Tibial artery (tissue), 4 donors: Measurements from ENCODE around the gene ALDH1L1.

Source experiments
- DNase-seq, 2 donors: peaks; one replicate each; pipeline ENCODE4 v3.0.0-alpha.2; 2019
- H3K27ac ChIP-seq, 2 donors: fragments of 200-600 bp; sonication (generic) in 1 of 2; 1 replicate in 1 of 2; 2 replicates in 1 of 2; pipeline ENCODE4 v1.5.1; 2018 to 2019; ENCODE audit warnings: mild to moderate bottlenecking in 1 of 2
- H3K27me3 ChIP-seq, 2 donors: fragments of 200-600 bp; sonication (generic) in 1 of 2; one replicate each; pipeline versions ENCODE4 v1.5.1 to v1.6.0; 2016 to 2019
- H3K36me3 ChIP-seq, 3 donors: fragments of 200-600 bp; sonication (generic) in 2 of 3; one replicate each; pipeline ENCODE4 v1.5.1; 2016 to 2019; ENCODE audit warnings: mild to moderate bottlenecking in 2 of 3
- H3K4me1 ChIP-seq, 4 donors: fragments of 200-600 bp; sonication (generic) in 2 of 4; 1 replicate in 3 of 4; 2 replicates in 1 of 4; pipeline ENCODE4 v1.5.1; 2016 to 2019
- H3K4me3 ChIP-seq, 2 donors: fragments of 200-600 bp; sonication (generic) in 1 of 2; 1 replicate in 1 of 2; 2 replicates in 1 of 2; pipeline ENCODE4 v1.5.1; 2018 to 2019; ENCODE audit warnings: mild to moderate bottlenecking in 2 of 2
- H3K9me3 ChIP-seq, 3 donors: fragments of 200-600 bp; sonication (generic) in 1 of 3; one replicate each; pipeline ENCODE4 v1.5.1; 2016 to 2019
- CTCF ChIP-seq, 2 experiments: fragments of 200-600 bp in 1 of 2; fragments of 450-650 bp in 1 of 2; IDR thresholded peaks; one replicate each; pipeline ENCODE4 v1.5.1; 2017 to 2019; ENCODE audit warnings: antibody characterized with exemption in 2 of 2, mild to moderate bottlenecking in 1 of 2, moderate library complexity in 1 of 2
- intact Hi-C: fragments of 100-400 bp; cut with DNase I; formaldehyde crosslinking; loops from one replicate; pipeline ENCODE4 v1.15.0; 2023; ENCODE audit warnings: low total_unique reads

Gene ALDH1L1

DNA sequence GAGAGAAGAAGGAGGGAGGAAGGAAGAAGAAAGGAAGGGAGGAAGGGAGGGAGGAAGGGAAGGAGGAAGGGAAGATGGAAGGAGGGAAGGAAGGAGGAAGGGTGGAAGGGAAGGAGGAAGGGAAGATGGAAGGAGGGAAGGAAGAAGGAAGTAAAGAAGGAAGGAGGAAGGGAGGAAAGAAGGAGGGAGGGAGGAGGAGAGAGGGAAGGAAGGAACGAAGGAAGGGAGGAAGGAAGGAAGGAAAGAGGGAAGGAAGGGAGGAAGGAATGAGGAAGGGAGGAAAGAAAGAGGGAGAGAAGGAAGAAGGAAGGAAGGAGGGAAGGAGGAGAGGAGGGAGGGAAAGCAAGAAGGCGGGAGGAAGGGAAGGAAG, 31.8 kb upstream of the ALDH1L1 start:
- Histone ChIP-seq H3K4me1 (peaks cover 0 to 42% (median 36%) of the 10 kb centered on the region in 4 donors), H3K27ac (peak overlapping the region; percentile 81 to 86), H3K36me3 (no peaks in the 10 kb centered on the region), H3K9me3 (no peaks in the 10 kb centered on the region), H3K4me3 (no peak overlapping the region), H3K27me3 (no peaks in the 10 kb centered on the region)
- DNase-seq = no peak
- no peak for TF ChIP-seq CTCF (IDR thresholded peaks at IDR 0.05)
- intact Hi-C loops = loop anchor here (5.0 kb wide), 1 partner anchor 220 kb away; no protein-coding TSS in a partner anchor

DNA sequence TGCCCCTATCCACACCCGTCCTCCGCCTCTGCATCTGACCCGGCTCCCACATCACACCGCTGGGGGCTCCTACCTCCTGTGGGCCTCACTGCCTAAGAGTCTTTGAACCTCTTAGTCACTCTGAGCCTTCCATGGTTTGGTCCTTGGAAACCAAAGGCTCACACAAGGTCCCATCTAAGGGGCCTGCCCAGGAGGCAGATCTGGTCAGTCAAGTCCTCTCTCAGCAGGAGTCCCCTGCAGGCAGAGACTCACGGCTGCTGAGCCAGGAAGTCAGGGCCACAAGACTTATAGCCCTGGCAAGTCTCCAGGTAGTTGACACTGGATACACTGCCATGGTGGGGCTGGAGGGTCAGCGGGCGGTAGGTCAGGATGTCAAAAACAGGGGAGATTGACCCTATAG, 31.2 kb upstream of the ALDH1L1 start:
- Histone ChIP-seq H3K4me3 (no peak overlapping the region), H3K9me3 (no peaks in the 10 kb centered on the region), H3K27me3 (no peaks in the 10 kb centered on the region), H3K4me1 (peaks cover 0 to 49% (median 43%) of the 10 kb centered on the region in 4 donors), H3K27ac (peak overlapping the region; percentile 81 to 86), H3K36me3 (no peaks in the 10 kb centered on the region)
- intact Hi-C loops = loop anchor here (5.0 kb wide), 1 partner anchor 219 kb away; no protein-coding TSS in a partner anchor
- no peak for DNase-seq
- TF ChIP-seq CTCF (IDR thresholded peaks at IDR 0.05) = no peak

DNA sequence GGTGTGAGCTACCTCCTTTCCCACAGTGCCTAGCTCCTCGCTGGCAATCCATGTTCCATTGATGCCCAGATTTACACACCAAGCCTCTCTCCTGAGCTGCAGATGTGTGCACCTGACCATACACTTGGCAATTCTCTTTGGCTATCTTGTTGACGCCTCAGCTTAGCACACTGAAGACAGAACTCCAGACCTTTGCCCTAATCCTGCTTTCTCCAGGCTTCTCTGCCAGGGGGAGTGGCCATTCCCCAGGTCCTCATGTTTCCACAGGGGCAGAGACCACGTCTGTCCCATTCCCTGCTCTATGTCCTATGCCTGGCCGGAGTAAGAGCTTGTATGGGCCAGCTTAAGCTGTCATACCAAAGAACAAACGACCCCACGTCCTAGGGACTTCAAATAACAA, 30.2 kb upstream of the ALDH1L1 start:
- intact Hi-C loops = loop anchor here (5.0 kb wide), 1 partner anchor 218 kb away; no protein-coding TSS in a partner anchor
- Histone ChIP-seq H3K27me3 (no peaks in the 10 kb centered on the region), H3K27ac (peak overlapping the region; percentile 18 to 86), H3K4me1 (peaks cover 0 to 58% (median 49%) of the 10 kb centered on the region in 4 donors), H3K9me3 (no peaks in the 10 kb centered on the region), H3K36me3 (no peaks in the 10 kb centered on the region), H3K4me3 (no peak overlapping the region)
- DNase-seq = no peak
- TF ChIP-seq CTCF (IDR thresholded peaks at IDR 0.05) = no peak

DNA sequence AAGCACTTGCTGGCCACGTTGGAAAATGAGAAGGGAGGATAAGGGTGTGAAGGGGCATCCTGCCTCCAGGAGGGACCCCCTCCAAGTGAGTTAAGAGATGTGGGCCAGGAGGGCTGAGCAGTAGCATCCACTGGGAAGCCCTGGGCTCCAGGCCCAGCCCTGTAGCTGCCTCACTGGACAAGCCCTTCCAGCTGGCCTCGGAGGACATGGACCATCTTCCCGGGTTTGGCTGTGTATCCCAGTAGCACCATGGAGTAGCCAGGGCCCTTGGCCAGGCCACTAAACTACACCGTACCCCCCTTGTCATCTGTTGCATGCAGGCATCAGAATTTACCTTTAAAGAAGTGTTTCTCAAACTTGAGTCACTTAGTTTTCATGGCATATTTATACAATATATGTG, 29.4 kb upstream of the ALDH1L1 start:
- H3K4me3 ChIP-seq = no peak overlapping the region
- peaks cover 0 to 65% (median 53%) of the 10 kb centered on the region in 4 donors for H3K4me1 ChIP-seq
- intact Hi-C loops = loop anchor here (5.0 to 10.0 kb wide), 2 partner anchors 217 to 265 kb away; partner anchors contain the start of gene ZXDC
- H3K9me3 ChIP-seq = no peaks in the 10 kb centered on the region
- DNase-seq = no peak
- H3K27ac ChIP-seq = peak overlapping the region; percentile 74 to 80
- H3K36me3 ChIP-seq = no peaks in the 10 kb centered on the region
- TF ChIP-seq CTCF (IDR thresholded peaks at IDR 0.05) = no peak
- H3K27me3 ChIP-seq = no peaks in the 10 kb centered on the region

DNA sequence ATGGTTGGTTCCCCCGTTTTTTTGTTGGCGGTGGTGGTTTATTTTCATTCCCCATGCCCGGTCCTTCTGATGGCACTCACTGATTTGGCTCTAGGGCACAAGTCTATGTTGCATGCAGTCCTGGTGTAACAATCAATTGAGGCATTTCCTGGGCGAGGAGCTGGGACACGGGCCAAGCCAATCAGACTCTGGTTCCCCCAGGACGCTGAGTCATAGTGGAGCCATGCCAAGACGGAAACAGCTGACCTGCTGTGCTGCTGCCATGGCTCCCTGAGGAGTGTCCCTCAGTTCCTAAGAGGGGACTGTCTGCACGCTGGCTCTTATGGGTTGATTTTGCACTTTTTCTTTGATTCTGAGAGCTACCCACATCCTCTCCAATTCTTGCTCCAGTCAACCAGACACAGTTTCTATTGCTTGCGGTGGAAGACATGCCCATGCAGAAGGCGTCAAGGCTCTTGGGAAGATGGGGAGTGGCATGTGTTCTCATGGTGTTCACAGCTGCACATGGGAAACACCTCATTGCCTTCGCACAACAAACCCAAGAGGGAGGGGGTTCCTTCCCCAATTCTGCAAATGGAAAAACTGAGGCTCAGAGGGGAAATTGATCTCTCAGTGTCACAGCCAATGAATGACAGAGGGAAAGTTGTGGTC, 28.3 kb upstream of the ALDH1L1 start:
- Histone ChIP-seq H3K4me3 (peak overlapping the region in 1 of 2 donors; percentile 1), H3K4me1 (peaks cover 0 to 61% (median 51%) of the 10 kb centered on the region in 4 donors), H3K36me3 (no peaks in the 10 kb centered on the region), H3K27me3 (no peaks in the 10 kb centered on the region), H3K27ac (peak overlapping the region; percentile 74 to 80), H3K9me3 (no peaks in the 10 kb centered on the region)
- DNase-seq = peak; percentile 91 to 97
- no peak for TF ChIP-seq CTCF (IDR thresholded peaks at IDR 0.05)
- intact Hi-C loops = loop anchor here (10.0 kb wide), 1 partner anchor 266 kb away; the partner anchor contains the start of gene ZXDC
